PC-9 (cell line): ENCODE data around the gene CD151.

Experiments
- EZH2 ChIP-seq: fragments of 200-600 bp; sonication (generic); IDR thresholded peaks from 2 replicates; pipeline ENCODE4 v1.8.0; 2017; ENCODE audit warnings: antibody characterized with exemption, low read depth
- TF ChIP-seq, protein P1 (sequence below): fragments of 200-600 bp; sonication (generic); conservative IDR thresholded peaks from 2 replicates; pipeline ENCODE4 v1.6.1; 2017; ENCODE audit warnings: mixed run types, antibody characterized with exemption, mild to moderate bottlenecking, moderate library complexity

DNA sequence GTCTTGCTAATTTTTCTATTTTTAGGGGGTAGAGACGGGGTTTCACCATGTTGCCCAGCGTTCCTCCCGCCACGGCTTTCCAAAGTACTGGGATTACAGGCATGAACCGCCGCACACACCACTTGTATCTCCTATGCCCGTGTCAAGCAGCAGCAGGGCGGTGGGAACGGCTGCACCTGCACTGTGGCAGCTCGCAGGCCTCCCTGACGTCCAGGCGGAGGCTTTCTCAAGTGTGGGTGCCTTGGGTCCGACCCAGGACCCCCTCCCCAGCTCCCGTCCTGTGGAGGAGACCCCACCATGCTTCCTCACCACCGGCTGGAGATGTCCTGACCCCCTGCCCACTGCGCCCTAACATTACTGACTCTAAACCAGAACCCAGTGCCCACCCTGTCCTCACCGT is 35.6 kb downstream of the CD151 start:
- TF ChIP-seq, protein P1, sequence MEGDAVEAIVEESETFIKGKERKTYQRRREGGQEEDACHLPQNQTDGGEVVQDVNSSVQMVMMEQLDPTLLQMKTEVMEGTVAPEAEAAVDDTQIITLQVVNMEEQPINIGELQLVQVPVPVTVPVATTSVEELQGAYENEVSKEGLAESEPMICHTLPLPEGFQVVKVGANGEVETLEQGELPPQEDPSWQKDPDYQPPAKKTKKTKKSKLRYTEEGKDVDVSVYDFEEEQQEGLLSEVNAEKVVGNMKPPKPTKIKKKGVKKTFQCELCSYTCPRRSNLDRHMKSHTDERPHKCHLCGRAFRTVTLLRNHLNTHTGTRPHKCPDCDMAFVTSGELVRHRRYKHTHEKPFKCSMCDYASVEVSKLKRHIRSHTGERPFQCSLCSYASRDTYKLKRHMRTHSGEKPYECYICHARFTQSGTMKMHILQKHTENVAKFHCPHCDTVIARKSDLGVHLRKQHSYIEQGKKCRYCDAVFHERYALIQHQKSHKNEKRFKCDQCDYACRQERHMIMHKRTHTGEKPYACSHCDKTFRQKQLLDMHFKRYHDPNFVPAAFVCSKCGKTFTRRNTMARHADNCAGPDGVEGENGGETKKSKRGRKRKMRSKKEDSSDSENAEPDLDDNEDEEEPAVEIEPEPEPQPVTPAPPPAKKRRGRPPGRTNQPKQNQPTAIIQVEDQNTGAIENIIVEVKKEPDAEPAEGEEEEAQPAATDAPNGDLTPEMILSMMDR = no peak
- no peak for TF ChIP-seq EZH2
